ENCODE data around the gene ADRA1B.

DNA sequence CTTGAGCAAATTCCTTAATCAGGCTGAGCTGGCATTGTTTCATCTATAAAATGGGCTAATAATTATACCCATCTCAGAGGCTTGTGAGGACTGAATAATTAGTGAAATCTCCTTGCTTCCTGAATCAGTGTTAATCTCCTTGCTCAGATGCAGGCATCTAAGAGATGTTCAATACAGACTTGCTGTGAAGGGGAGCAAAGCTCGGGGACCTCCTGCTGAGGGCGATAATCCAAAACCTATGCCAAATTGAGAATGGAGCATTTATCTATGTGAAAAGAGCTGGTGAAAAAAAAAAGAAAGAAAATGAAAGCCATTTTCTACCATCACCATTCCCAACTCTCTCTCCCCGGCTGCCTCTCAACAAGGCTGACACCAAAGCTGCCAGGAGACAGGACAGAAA lies 37.3 kb downstream of the ADRA1B start:
- TF ChIP-seq, protein P1, sequence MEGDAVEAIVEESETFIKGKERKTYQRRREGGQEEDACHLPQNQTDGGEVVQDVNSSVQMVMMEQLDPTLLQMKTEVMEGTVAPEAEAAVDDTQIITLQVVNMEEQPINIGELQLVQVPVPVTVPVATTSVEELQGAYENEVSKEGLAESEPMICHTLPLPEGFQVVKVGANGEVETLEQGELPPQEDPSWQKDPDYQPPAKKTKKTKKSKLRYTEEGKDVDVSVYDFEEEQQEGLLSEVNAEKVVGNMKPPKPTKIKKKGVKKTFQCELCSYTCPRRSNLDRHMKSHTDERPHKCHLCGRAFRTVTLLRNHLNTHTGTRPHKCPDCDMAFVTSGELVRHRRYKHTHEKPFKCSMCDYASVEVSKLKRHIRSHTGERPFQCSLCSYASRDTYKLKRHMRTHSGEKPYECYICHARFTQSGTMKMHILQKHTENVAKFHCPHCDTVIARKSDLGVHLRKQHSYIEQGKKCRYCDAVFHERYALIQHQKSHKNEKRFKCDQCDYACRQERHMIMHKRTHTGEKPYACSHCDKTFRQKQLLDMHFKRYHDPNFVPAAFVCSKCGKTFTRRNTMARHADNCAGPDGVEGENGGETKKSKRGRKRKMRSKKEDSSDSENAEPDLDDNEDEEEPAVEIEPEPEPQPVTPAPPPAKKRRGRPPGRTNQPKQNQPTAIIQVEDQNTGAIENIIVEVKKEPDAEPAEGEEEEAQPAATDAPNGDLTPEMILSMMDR (conservative IDR thresholded peaks at IDR 0.05 in 1 of 2, IDR thresholded peaks at IDR 0.05 in 1 of 2; ENCODE audit: extremely low read depth in 1 of 2, insufficient read depth in 1 of 2, low read depth in 1 of 2, low read length in 2 of 2), result no peak
- no peak for TF ChIP-seq EZH2 (IDR thresholded peaks at IDR 0.05; ENCODE audit: borderline replicate concordance, low read length)
